Measurements from ENCODE around the gene IMPG2. TPM values are rescaled to one million over a fixed set of nuclear protein-coding genes. Genes with fewer than 3 reads are reported as not detected.
A peak's percentile ranks its signal among the peaks of the same experiment; 100 is the strongest.
"Not testable (repeated sequence)": the region's sequence is repeated elsewhere in the genome, so short reads cannot be mapped to it uniquely, and the experiment has no call there.

IMPG2 gene
- under 1 TPM; 0.45 to 0.47 TPM for total RNA-seq
- 1.5 to 5.0 reads per million in 2 donors for total RNA-seq

DNA sequence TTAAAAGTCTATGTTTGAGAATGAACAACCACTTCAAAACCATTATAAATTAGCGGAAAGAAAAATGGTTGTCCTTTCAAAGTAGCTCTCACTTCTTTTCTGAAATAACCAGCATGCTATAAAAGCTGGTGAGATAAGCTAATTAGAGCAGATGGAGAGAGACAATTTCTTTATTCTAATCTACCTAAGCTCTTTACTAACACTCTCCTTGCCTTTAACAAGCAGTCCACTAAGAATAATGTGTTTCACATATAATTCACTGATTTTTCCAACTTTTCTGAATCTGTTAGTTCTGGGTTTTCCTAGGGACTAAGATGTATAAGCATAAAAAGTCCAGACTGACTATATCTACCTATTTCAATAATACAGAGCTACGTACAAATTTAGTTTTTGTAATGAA lies at the start of gene IMPG2:
IMPG2 (minus strand) TSS at position 101 of the 400 bp plus-strand sequence. CDS start 203 bp downstream, outside the sequence.
- ATAC-seq, result no peak
- no peak for DNase-seq
- Mint-ChIP-seq H3K4me3 (no peak within 1 kb of the TSS), H3K4me1 (no peaks in the 10 kb centered on the region), H3K27ac (no peak within 1 kb of the TSS), H3K27me3 (no peaks in the 10 kb centered on the region), H3K36me3 (ENCODE audit: low read depth) (peaks cover 2% of the 10 kb centered on the region)
- no peaks in the 10 kb centered on the region for H3K9me3 ChIP-seq (ENCODE audit: control insufficient read depth, low read length, poor library complexity, severe bottlenecking)

DNA sequence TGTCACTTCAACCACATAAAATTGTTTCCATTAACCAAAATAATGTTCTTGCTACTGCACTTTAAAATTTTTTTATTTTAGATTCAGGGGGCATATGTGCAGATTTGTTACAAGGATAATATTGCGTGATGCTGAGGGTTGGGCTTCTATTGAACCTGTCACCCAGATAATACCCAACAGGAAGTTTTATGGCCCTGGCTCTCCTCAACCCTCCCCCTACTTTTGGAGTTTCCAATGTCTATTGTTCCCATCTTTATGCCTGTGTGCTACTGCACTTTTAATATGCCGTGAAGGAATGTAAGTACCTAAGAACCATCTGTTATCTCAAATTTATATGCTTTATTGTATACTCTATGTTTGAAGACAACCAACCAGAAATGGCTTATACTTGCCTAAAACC lies 42.0 kb upstream of the IMPG2 start:
- no peaks in the 10 kb centered on the region for H3K9me3 ChIP-seq (ENCODE audit: control insufficient read depth, low read length, poor library complexity, severe bottlenecking)
- ATAC-seq (no peak), DNase-seq (no peak)
- Mint-ChIP-seq H3K27ac (no peak overlapping the region), H3K27me3 (no peaks in the 10 kb centered on the region), H3K4me1 (no peaks in the 10 kb centered on the region), H3K36me3 (ENCODE audit: low read depth) (peaks cover 2% of the 10 kb centered on the region), H3K4me3 (no peak overlapping the region)

DNA sequence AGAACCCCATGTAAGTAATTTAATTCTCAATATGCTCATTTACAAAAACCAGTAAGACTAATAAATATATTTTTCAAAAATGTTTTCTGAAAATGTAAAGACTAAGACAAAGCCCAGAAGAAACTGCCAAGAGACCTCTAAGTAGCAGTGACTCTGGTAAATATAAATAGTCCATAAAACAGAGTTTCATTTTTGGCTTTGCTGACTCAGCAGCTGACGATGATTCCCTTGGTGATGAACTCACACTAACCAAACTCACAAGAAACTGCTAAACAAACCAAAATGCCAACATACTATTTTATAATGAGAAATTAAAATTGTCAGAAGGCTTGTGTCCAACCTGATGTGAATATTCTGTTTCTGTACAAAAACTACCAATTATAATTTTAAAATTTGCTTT lies 31.5 kb upstream of the IMPG2 start:
- DNase-seq, result no peak
- Mint-ChIP-seq H3K27me3 (no peaks in the 10 kb centered on the region), H3K4me3 (no peak overlapping the region), H3K4me1 (peaks cover 12% of the 10 kb centered on the region), H3K27ac (no peak overlapping the region), H3K36me3 (ENCODE audit: low read depth) (peaks cover 8% of the 10 kb centered on the region)
- no peaks in the 10 kb centered on the region for H3K9me3 ChIP-seq (ENCODE audit: control insufficient read depth, low read length, poor library complexity, severe bottlenecking)
- no peak for ATAC-seq

DNA sequence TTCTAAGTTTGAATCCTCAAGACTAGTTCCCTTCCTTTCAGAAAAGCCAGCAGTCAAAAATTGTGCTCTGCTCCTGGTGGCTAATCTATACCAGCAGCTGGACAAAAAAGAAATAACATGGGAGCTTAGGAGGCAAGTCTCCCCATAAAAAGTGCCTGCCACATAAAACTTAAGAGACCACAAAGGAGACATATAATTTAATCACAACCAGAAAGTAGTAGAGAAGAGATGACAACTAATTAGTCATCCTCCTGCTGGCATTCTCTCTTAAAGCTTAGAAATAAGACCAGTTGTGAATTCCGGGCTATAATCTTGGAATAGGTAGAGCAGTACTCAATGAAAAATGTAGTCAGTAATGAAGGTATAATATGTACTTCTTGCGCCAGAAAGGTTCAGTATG lies 20.2 kb upstream of the IMPG2 start:
- H3K27me3 Mint-ChIP-seq, result no peaks in the 10 kb centered on the region
- DNase-seq (no peak), ATAC-seq (no peak)
- no peaks in the 10 kb centered on the region for H3K9me3 ChIP-seq (ENCODE audit: control insufficient read depth, low read length, poor library complexity, severe bottlenecking)
- H3K4me1 Mint-ChIP-seq, result peaks cover 2% of the 10 kb centered on the region
- H3K4me3 Mint-ChIP-seq, result no peak overlapping the region
- peaks cover 8% of the 10 kb centered on the region for H3K36me3 Mint-ChIP-seq (ENCODE audit: low read depth)
- peak overlapping the region; percentile 21 for H3K27ac Mint-ChIP-seq

DNA sequence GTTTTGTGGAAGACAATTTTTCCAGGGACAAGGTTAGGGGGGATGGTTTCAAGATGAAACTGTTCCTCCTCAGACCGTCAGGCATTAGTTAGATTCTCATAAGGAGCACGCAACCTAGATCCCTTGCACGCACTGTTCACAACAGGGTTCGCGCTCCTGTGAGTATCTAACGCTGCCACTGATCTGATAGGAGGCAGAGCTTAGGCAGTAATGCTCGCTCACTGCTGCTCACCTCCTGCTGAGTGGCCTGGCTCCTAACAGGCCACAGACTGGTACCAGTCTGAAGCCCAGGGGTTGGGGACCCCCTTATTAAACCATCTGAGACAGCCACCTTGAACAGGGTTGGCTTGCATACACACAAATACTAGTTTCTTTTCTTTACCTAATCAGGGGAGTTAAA lies 13.5 kb upstream of the IMPG2 start:
- DNase-seq, result no peak
- H3K4me3 Mint-ChIP-seq, result no peak overlapping the region
- peaks cover 4% of the 10 kb centered on the region for H3K36me3 Mint-ChIP-seq (ENCODE audit: low read depth)
- H3K27ac Mint-ChIP-seq, result peak overlapping the region; percentile 75
- ATAC-seq, result no peak
- no peaks in the 10 kb centered on the region for H3K9me3 ChIP-seq (ENCODE audit: control insufficient read depth, low read length, poor library complexity, severe bottlenecking)
- H3K4me1 Mint-ChIP-seq, result peaks cover 5% of the 10 kb centered on the region
- no peaks in the 10 kb centered on the region for H3K27me3 Mint-ChIP-seq

DNA sequence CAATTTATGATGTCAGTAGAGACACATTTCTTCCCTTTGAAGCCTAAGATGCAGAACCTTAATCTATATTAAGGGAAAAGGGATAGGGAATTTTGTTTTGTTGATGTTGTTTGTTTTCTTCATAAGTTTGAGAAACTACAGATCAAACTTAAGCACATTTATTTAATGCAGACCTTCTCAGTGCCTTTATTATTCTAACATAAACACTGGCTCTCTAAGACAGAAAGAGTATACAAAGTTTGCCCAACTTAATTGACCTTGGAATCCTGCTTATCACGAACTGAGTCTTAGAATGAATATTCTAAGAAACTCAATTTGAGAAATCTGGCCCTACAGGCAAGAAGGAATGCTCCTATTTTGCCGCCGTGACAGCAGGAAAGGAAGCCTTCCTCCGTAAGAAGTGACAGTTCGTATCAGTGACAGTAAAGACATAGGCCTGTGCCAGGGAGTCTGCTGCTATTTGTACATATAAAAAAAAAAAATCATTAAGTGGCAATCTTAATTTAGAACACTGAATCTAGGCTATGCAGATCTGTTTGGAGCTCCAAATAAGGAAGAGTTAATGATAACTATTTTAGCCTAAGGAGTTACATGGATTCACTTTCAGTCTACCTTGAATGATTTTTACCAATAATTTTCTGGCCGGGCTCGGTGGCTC lies 8.8 kb upstream of the IMPG2 start:
- H3K36me3 Mint-ChIP-seq (ENCODE audit: low read depth), result peaks cover 12% of the 10 kb centered on the region
- DNase-seq (no peak), ATAC-seq (no peak)
- no peak overlapping the region for H3K4me3 Mint-ChIP-seq
- no peak overlapping the region for H3K27ac Mint-ChIP-seq
- H3K4me1 Mint-ChIP-seq, result peaks cover 8% of the 10 kb centered on the region
- no peaks in the 10 kb centered on the region for H3K27me3 Mint-ChIP-seq
- H3K9me3 ChIP-seq (ENCODE audit: control insufficient read depth, low read length, poor library complexity, severe bottlenecking), result no peaks in the 10 kb centered on the region

DNA sequence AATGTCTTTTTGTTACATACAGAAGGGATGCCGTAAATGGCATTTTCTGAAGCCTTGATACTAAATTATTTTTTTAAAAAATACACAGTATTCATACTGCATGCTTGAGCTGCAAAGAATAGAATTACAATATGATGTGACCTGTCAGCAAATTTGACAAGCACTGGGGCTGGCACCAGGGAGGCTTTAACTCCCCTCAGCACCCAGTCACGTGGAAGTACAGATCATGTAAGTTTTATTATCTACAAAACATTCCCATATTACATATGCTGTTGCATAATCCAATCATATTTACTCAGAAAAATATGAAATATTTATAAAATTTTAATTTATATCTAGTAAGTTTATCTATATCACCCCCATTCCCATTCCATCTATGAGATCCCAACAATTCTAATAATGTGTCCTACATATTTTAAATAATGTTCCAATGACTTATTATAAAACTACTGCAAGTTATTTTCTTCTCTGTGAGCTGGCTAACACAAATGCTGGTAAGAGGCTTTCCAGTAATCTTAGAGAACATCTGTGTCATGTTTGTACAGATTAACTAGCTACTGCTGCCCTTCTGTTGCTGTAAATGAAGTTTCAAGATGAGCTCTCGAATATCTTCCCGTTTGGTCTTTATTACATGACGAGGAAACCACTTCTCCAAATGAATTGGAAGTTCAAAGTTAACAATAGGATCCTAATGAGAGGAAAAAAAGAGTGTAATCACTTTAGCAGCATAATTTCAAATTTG lies 5.2 kb upstream of the IMPG2 start:
- H3K36me3 Mint-ChIP-seq (ENCODE audit: low read depth), result peaks cover 14% of the 10 kb centered on the region
- H3K27me3 Mint-ChIP-seq, result no peaks in the 10 kb centered on the region
- H3K4me1 Mint-ChIP-seq, result peaks cover 8% of the 10 kb centered on the region
- no peak for DNase-seq
- no peak overlapping the region for H3K4me3 Mint-ChIP-seq
- H3K27ac Mint-ChIP-seq, result no peak overlapping the region
- H3K9me3 ChIP-seq (ENCODE audit: control insufficient read depth, low read length, poor library complexity, severe bottlenecking), result no peaks in the 10 kb centered on the region
- no peak for ATAC-seq

DNA sequence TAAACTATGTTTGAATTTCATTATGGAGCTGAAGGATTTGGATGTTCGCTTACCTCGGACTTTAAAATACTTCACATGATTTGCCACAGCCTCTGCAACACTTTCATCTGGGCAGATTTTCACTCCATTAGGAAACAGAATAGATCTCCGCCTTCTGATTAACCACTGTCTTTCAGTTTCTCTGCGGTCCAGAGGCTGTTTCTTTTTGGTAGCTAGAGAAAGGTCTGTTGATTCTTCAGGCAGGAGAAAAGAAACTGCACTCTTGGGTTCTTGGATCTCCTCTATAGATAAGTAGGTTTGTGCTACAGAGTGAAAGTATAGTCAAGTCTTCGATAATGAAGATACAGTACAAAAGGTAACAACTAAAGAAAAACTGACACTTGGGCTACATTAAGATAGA lies 844 bp downstream of the IMPG2 start:
- Mint-ChIP-seq H3K4me3 (no peak overlapping the region), H3K27me3 (no peaks in the 10 kb centered on the region), H3K4me1 (no peaks in the 10 kb centered on the region), H3K36me3 (ENCODE audit: low read depth) (peaks cover 2% of the 10 kb centered on the region), H3K27ac (no peak overlapping the region)
- DNase-seq (no peak), ATAC-seq (no peak)
- H3K9me3 ChIP-seq (ENCODE audit: control insufficient read depth, low read length, poor library complexity, severe bottlenecking), result no peaks in the 10 kb centered on the region

DNA sequence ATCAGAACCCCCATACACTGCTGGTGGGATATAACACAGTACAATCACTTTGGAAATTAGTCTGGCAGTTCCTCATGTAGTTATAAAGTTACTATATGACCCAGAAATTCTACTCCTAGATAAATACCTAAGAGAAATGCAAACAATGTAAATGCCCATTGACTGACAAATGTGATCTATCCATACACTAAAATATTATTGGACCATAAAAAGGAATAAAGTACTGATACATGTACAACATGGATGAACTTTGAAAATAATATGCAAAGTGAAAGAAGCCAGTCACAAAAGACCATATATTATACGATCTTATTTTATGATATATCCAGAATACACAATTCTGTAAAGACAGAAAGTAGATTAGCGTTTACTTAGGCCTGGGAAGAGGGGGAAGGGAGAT lies 7.8 kb downstream of the IMPG2 start:
- H3K4me1 Mint-ChIP-seq, result no peaks in the 10 kb centered on the region
- no peaks in the 10 kb centered on the region for H3K9me3 ChIP-seq (ENCODE audit: control insufficient read depth, low read length, poor library complexity, severe bottlenecking)

DNA sequence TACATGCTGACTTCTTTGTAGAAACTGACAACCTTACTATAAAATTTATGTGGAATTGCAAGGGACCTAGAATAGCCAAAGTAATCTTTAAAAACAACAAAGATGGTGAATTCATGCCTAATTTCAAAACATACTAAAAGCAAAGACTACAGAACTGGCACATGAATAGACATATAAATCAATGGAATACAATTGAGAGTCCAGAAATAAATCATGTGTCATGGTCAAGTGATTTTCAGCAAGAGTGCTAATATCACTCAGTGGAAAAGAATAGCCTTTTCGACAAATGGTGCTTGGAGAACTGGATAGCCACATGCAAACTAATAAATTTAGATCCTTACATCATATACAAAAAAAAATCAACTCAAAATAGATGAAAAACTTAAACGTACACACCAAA lies 8.7 kb downstream of the IMPG2 start:
- no peaks in the 10 kb centered on the region for H3K9me3 ChIP-seq (ENCODE audit: control insufficient read depth, low read length, poor library complexity, severe bottlenecking)
- H3K36me3 Mint-ChIP-seq (ENCODE audit: low read depth), result no peaks in the 10 kb centered on the region
- DNase-seq, result no peak
- no peaks in the 10 kb centered on the region for H3K4me1 Mint-ChIP-seq
- H3K4me3 Mint-ChIP-seq, result no peak overlapping the region
- no peak overlapping the region for H3K27ac Mint-ChIP-seq
- no peak for ATAC-seq
- H3K27me3 Mint-ChIP-seq, result no peaks in the 10 kb centered on the region

More for the DNA sequence above, 7.8 kb downstream of the IMPG2 start:
- Mint-ChIP-seq H3K27ac (no peak overlapping the region), H3K27me3 (no peaks in the 10 kb centered on the region), H3K36me3 (ENCODE audit: low read depth) (no peaks in the 10 kb centered on the region), H3K4me3 (no peak overlapping the region)
- DNase-seq, result no peak
- ATAC-seq, result no peak

DNA sequence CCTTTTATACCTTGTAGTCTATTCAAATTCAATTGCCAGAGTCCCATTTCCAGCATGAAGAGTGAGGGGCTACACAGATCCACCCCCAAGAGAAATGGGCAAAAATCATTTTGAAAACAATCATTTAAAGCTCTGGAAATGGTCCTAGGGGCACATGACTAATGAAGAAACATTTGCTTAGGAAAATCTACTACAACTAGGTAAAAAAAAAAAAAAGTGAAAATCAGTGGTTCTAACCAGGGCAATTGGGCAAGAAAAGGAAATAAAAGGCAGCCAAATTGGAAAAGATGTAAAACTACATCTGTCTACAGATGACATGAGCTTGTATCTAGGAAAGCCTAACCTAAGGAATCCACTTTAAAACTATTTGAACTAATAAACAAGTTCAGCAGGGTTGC lies 9.4 kb downstream of the IMPG2 start:
- no peaks in the 10 kb centered on the region for H3K4me1 Mint-ChIP-seq
- no peak for DNase-seq
- peak overlapping the region; percentile 49 for H3K4me3 Mint-ChIP-seq
- H3K27ac Mint-ChIP-seq, result no peak overlapping the region
- no peaks in the 10 kb centered on the region for H3K36me3 Mint-ChIP-seq (ENCODE audit: low read depth)
- no peak for ATAC-seq
- H3K27me3 Mint-ChIP-seq, result no peaks in the 10 kb centered on the region
- H3K9me3 ChIP-seq (ENCODE audit: control insufficient read depth, low read length, poor library complexity, severe bottlenecking), result no peaks in the 10 kb centered on the region

DNA sequence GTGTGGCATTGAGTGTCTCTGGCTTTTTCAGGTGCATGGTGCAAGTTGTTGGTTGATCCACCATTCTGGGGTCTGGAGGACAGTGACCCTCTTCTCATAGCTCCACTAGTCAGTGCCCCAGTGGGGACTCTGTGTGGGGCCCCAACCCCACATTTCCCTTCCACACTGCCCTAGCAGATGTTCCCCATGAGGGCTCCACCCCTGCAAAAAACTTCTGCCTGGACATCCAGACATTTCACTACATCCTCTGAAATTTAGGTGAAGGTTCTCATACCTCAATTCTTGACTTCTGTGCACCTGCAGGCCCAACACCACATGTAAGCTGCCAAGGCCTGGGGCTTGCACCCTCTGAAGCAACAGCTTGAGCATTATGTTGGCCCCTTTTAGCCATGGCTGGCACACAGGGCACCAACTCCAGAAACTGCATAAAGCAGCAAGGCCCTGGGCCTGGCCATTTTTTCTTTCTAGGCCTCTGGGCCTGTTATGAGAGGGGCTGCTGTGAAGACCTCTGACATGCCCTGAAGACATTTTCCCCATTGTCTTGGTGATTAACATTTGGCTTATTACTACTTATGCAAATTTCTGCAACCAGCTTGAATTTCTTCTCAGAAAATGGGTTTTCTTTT lies 12.1 kb downstream of the IMPG2 start:
- not testable (repeated sequence) for H3K27me3 Mint-ChIP-seq; H3K9me3 ChIP-seq (ENCODE audit: control insufficient read depth, low read length, poor library complexity, severe bottlenecking); DNase-seq; H3K4me3 Mint-ChIP-seq; H3K4me1 Mint-ChIP-seq; ATAC-seq; H3K27ac Mint-ChIP-seq; H3K36me3 Mint-ChIP-seq (ENCODE audit: low read depth)

DNA sequence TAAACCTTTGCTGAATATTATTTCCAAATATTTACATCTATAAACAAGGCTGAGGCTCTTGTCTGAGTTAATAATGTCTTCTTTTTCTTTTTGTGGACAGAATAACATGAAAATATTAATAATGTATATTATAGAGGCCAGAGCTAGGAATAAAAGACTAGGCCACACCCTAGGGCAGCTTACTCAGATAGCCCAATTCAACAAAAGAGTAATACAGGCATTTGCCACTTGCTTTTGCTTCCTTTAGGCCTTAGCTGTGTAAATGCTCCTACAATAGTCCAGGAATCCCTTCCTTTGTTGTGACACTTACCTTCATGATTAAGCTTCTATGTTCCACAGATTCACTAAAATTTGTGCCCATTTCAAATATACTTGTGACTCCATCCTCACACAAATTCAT lies 16.5 kb downstream of the IMPG2 start:
- no peaks in the 10 kb centered on the region for H3K4me1 Mint-ChIP-seq
- no peak for ATAC-seq
- peaks cover 5% of the 10 kb centered on the region for H3K9me3 ChIP-seq (ENCODE audit: control insufficient read depth, low read length, poor library complexity, severe bottlenecking)
- H3K4me3 Mint-ChIP-seq, result no peak overlapping the region
- H3K27ac Mint-ChIP-seq, result no peak overlapping the region
- DNase-seq, result no peak
- H3K27me3 Mint-ChIP-seq, result no peaks in the 10 kb centered on the region
- no peaks in the 10 kb centered on the region for H3K36me3 Mint-ChIP-seq (ENCODE audit: low read depth)
